Kasumi-1 (cell line): ENCODE measurements around the gene UQCC2.
A peak's percentile ranks its signal among the peaks of the same experiment; 100 is the strongest.

Experiments used
- DNase-seq, 2 experiments: peaks; one replicate each; lab custom pipeline; 2025; lab: John Stamatoyannopoulos, UW

Gene UQCC2

GRCh38 chr6:33744001-33744848 is 32.7 kb upstream of the UQCC2 start:
- DNase-seq: peak; percentile 62 to 69

- DNase-seq: no peak
These were observed 31.3 kb upstream of the UQCC2 start for GRCh38 chr6:33742837-33743236.

- no peak for DNase-seq
These were observed 30.6 kb upstream of the UQCC2 start for GRCh38 chr6:33742092-33742491.

GRCh38 chr6:33740794-33741193 is 29.3 kb upstream of the UQCC2 start:
- no peak for DNase-seq

GRCh38 chr6:33740204-33740608 is 28.7 kb upstream of the UQCC2 start:
- no peak for DNase-seq

GRCh38 chr6:33739571-33739970 is 28.1 kb upstream of the UQCC2 start:
- DNase-seq: no peak

- DNase-seq: no peak
These were observed 27.4 kb upstream of the UQCC2 start for GRCh38 chr6:33738879-33739278.

GRCh38 chr6:33738153-33738552 is 26.7 kb upstream of the UQCC2 start:
- DNase-seq: no peak

GRCh38 chr6:33737267-33738026 is 25.9 kb upstream of the UQCC2 start:
- DNase-seq: no peak

- no peak for DNase-seq
These were observed 23.7 kb upstream of the UQCC2 start for GRCh38 chr6:33735216-33735615.

- DNase-seq: no peak
These were observed 22.2 kb upstream of the UQCC2 start for GRCh38 chr6:33733709-33734007.

- DNase-seq: no peak
These were observed 21.6 kb upstream of the UQCC2 start for GRCh38 chr6:33732817-33733708.

GRCh38 chr6:33732385-33732784 is 20.9 kb upstream of the UQCC2 start:
- DNase-seq: no peak

- DNase-seq: no peak
These were observed 20.3 kb upstream of the UQCC2 start for GRCh38 chr6:33731751-33732282.

- DNase-seq: no peak
These were observed 19.5 kb upstream of the UQCC2 start for GRCh38 chr6:33731035-33731434.

GRCh38 chr6:33730611-33731010 is 19.1 kb upstream of the UQCC2 start:
- no peak for DNase-seq

- DNase-seq: no peak
These were observed 17.6 kb upstream of the UQCC2 start for GRCh38 chr6:33729059-33729458.

- no peak for DNase-seq
These were observed 16.9 kb upstream of the UQCC2 start for GRCh38 chr6:33728438-33728837.

- no peak for DNase-seq
These were observed 16.4 kb upstream of the UQCC2 start for GRCh38 chr6:33727932-33728331.

GRCh38 chr6:33727126-33727525 is 15.6 kb upstream of the UQCC2 start:
- DNase-seq: no peak

- DNase-seq: no peak
These were observed 15.2 kb upstream of the UQCC2 start for GRCh38 chr6:33726696-33727095.
